OCI-LY7 (cell line): ENCODE data around the gene C1orf50.

Source experiments
- CTCF ChIP-seq: fragments of 200-600 bp; sonication (generic); conservative IDR thresholded peaks from 2 replicates; pipeline ENCODE4 v1.5.1; 2014; ENCODE audit warnings: mild to moderate bottlenecking, antibody characterized with exemption, low read length, moderate library complexity, mixed read lengths
- EZH2phosphoT487 ChIP-seq: fragments of 200-600 bp; sonication (generic); IDR thresholded peaks from 2 replicates; pipeline ENCODE4 v1.6.1; 2018; ENCODE audit warnings: low read depth, borderline replicate concordance, mild to moderate bottlenecking, mixed run types, antibody characterized with exemption, low read length, moderate library complexity, mixed read lengths

- TF ChIP-seq CTCF (no peak), EZH2phosphoT487 (no peak)
These were observed 21.2 kb upstream of the C1orf50 start for GRCh38 chr1:42745851-42746250.
